Mesothelial cell of epicardium (in vitro differentiated cells): ENCODE data around the gene RBBP6. TPM values are rescaled to one million over a fixed set of nuclear protein-coding genes. Genes with fewer than 3 reads are reported as not detected.

ENCODE experiments used
- DNase-seq, 2 experiments: peaks; one replicate each; pipeline ENCODE4 v3.0.0; 2021; ENCODE audit warnings: low spot score in 2 of 2; ENCODE audit not compliant: unreplicated experiment in 2 of 2
- H3K27ac Mint-ChIP-seq: 2 replicates; pipeline ENCODE4 v1.8.0; 2021; ENCODE audit warnings: mixed read lengths
- H3K27me3 Mint-ChIP-seq: 2 replicates; pipeline ENCODE4 v1.8.0; 2021; ENCODE audit warnings: low read depth, mixed read lengths
- H3K36me3 Mint-ChIP-seq: 2 replicates; pipeline ENCODE4 v1.8.0; 2021; ENCODE audit warnings: mixed read lengths
- H3K4me1 Mint-ChIP-seq: 2 replicates; pipeline ENCODE4 v1.8.0; 2021; ENCODE audit warnings: mixed read lengths
- H3K4me3 Mint-ChIP-seq: 2 replicates; pipeline ENCODE4 v1.8.0; 2021; ENCODE audit warnings: mild to moderate bottlenecking, moderate library complexity, mixed read lengths
- H3K9me3 Mint-ChIP-seq: 2 replicates; pipeline ENCODE4 v1.8.0; 2021; ENCODE audit warnings: mixed read lengths
- total RNA-seq: library from RNA; stranded (reverse); gene quantifications from 3 replicates; pipeline ENCODE4 v1.2.1, GENCODE V29; 2021
- TF ChIP-seq, protein P1 (sequence below): fragments of 200-600 bp; sonication (generic); IDR thresholded peaks from one replicate; pipeline ENCODE4 v1.5.0; 2021; ENCODE audit warnings: antibody characterized with exemption; ENCODE audit not compliant: unreplicated experiment

Gene RBBP6
- total RNA-seq, 1 donor from 2014 or later, result 101 TPM

DNA sequence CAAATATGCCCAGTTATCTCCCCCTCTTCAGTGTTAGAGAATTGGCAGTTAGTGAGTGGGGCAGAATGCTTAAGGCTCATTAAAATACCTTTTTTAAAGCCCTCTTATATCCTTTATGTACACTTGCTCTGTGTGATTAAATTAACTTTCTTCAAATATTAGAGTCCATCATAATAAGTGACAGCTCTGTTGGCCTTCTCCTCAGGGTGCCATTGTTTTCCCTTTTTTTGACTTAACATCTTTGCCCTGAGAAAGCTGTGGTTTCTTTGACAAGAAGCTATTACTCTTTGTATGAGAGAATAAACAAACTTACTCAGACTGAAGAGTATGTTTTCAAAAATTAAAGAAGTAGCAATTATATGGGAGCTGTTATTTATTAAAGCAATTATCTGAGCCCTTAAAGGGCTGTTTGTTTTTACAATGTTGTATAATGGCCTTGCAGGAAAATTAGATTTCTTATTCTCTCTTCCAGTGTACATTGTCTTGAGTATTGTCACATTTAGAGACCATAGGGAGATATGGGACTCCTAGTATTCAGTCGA is 13.4 kb downstream of the RBBP6 start:
- no peaks in the 10 kb centered on the region for H3K9me3 Mint-ChIP-seq
- H3K36me3 Mint-ChIP-seq, result peaks cover 32% of the 10 kb centered on the region
- no peak overlapping the region for H3K4me3 Mint-ChIP-seq
- H3K27me3 Mint-ChIP-seq, result no peaks in the 10 kb centered on the region
- DNase-seq, result no peak
- no peaks in the 10 kb centered on the region for H3K4me1 Mint-ChIP-seq
- TF ChIP-seq, protein P1, sequence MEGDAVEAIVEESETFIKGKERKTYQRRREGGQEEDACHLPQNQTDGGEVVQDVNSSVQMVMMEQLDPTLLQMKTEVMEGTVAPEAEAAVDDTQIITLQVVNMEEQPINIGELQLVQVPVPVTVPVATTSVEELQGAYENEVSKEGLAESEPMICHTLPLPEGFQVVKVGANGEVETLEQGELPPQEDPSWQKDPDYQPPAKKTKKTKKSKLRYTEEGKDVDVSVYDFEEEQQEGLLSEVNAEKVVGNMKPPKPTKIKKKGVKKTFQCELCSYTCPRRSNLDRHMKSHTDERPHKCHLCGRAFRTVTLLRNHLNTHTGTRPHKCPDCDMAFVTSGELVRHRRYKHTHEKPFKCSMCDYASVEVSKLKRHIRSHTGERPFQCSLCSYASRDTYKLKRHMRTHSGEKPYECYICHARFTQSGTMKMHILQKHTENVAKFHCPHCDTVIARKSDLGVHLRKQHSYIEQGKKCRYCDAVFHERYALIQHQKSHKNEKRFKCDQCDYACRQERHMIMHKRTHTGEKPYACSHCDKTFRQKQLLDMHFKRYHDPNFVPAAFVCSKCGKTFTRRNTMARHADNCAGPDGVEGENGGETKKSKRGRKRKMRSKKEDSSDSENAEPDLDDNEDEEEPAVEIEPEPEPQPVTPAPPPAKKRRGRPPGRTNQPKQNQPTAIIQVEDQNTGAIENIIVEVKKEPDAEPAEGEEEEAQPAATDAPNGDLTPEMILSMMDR, result no peak
- no peak overlapping the region for H3K27ac Mint-ChIP-seq

DNA sequence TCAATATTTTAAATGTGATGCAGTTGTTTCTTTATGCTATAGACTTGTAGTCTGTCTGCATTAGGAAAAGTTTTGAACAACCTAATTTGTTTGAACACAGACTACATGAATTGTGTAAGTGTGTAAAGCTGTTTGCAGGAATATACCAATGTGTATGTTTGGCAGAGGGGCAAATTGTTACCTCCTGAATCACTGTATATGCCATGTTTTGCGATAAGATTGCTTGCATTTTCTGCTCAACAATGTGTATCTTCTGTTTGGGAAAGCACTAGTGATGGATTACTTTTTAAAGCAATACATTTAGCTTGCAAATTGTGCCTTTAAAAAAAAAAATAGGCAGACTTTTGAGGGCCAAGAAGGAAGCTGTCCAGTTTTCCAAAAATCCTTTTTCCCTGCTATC is 14.6 kb downstream of the RBBP6 start:
- no peak overlapping the region for H3K27ac Mint-ChIP-seq
- H3K9me3 Mint-ChIP-seq, result no peaks in the 10 kb centered on the region
- H3K4me1 Mint-ChIP-seq, result no peaks in the 10 kb centered on the region
- H3K36me3 Mint-ChIP-seq, result peaks cover 33% of the 10 kb centered on the region
- TF ChIP-seq, protein P1, result no peak
- H3K27me3 Mint-ChIP-seq, result no peaks in the 10 kb centered on the region
- no peak overlapping the region for H3K4me3 Mint-ChIP-seq
- DNase-seq, result no peak

DNA sequence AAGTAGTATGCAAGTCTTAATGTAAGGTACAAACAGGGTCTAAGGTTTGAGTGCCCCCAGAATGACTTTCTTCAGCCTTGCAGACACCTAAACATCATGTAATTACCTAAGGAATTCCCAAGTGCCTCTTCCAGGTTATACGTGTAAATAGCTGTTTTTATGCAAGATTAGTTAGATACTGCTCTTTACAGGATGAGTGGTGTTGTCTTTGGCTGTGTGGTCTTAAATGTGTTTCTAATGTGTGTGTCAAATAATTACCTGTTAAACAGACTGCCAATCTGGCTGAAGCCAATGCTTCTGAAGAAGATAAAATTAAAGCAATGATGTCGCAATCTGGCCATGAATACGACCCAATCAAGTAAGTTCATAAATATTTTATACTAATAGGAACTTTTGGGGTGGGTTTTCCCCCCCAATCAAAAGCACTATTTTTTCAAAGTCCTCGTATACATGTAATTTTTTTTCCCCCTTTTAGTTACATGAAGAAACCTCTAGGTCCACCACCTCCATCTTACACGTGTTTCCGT is 16.0 kb downstream of the RBBP6 start:
- H3K4me3 Mint-ChIP-seq, result no peak overlapping the region
- TF ChIP-seq, protein P1, result no peak
- no peak for DNase-seq
- no peaks in the 10 kb centered on the region for H3K4me1 Mint-ChIP-seq
- no peak overlapping the region for H3K27ac Mint-ChIP-seq
- H3K36me3 Mint-ChIP-seq, result peaks cover 27% of the 10 kb centered on the region
- no peaks in the 10 kb centered on the region for H3K9me3 Mint-ChIP-seq
- H3K27me3 Mint-ChIP-seq, result no peaks in the 10 kb centered on the region

DNA sequence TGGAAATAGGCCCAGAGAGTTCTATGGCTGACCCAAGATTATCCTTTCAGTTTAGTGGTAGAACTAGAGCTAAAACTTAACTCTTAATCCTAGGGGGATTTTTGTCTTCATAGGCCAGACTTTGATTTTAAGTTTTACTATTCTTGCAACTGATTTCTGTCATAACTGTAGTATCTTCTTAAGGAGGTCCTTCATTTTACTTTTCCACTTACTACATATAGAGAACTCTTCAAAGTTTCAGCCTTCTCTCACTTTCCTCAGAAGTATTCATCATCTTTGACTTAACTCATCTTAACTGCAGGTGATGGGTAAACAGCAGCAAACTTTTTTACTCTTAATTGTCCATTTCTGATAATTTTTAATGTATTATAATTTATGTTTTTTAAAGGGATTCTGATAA is 23.4 kb downstream of the RBBP6 start:
- no peaks in the 10 kb centered on the region for H3K27me3 Mint-ChIP-seq
- no peak overlapping the region for H3K4me3 Mint-ChIP-seq
- peaks cover 2% of the 10 kb centered on the region for H3K9me3 Mint-ChIP-seq
- no peak overlapping the region for H3K27ac Mint-ChIP-seq
- peaks cover 43% of the 10 kb centered on the region for H3K36me3 Mint-ChIP-seq
- no peak for DNase-seq
- TF ChIP-seq, protein P1, result no peak
- H3K4me1 Mint-ChIP-seq, result no peaks in the 10 kb centered on the region

DNA sequence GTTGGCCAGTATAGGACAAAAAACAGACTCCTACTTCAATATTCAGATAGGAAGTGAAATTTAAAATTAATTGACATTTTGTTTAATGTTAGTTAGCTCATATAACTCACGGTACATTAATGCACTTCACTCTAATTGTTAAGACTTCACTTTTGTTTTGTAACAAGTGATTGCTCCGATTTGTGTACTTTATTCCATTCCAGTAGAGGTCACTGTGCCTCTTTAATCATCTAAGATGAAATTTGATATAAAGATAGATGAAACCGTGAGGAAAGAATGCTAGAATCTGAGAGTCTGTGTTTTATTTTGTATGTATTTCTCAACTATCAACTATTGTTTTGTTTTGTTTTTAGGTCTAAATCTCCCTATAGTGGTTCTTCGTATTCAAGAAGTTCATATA is 29.0 kb downstream of the RBBP6 start:
- no peak for DNase-seq
- H3K27me3 Mint-ChIP-seq, result no peaks in the 10 kb centered on the region
- TF ChIP-seq, protein P1, result no peak
- no peak overlapping the region for H3K4me3 Mint-ChIP-seq
- H3K4me1 Mint-ChIP-seq, result no peaks in the 10 kb centered on the region
- peaks cover 69% of the 10 kb centered on the region for H3K36me3 Mint-ChIP-seq
- peaks cover 54% of the 10 kb centered on the region for H3K9me3 Mint-ChIP-seq
- H3K27ac Mint-ChIP-seq, result no peak overlapping the region

- no peaks in the 10 kb centered on the region for H3K27me3 Mint-ChIP-seq
- H3K4me3 Mint-ChIP-seq, result no peak overlapping the region
- TF ChIP-seq, protein P1, result no peak
- H3K36me3 Mint-ChIP-seq, result peaks cover 72% of the 10 kb centered on the region
- H3K27ac Mint-ChIP-seq, result no peak overlapping the region
- H3K4me1 Mint-ChIP-seq, result no peaks in the 10 kb centered on the region
- no peak for DNase-seq
- peaks cover 54% of the 10 kb centered on the region for H3K9me3 Mint-ChIP-seq
Measured at GRCh38 chr16:24571096-24571495, 31.7 kb downstream of the RBBP6 start.
